Measurements from ENCODE around the gene POU2F1.

DNA sequence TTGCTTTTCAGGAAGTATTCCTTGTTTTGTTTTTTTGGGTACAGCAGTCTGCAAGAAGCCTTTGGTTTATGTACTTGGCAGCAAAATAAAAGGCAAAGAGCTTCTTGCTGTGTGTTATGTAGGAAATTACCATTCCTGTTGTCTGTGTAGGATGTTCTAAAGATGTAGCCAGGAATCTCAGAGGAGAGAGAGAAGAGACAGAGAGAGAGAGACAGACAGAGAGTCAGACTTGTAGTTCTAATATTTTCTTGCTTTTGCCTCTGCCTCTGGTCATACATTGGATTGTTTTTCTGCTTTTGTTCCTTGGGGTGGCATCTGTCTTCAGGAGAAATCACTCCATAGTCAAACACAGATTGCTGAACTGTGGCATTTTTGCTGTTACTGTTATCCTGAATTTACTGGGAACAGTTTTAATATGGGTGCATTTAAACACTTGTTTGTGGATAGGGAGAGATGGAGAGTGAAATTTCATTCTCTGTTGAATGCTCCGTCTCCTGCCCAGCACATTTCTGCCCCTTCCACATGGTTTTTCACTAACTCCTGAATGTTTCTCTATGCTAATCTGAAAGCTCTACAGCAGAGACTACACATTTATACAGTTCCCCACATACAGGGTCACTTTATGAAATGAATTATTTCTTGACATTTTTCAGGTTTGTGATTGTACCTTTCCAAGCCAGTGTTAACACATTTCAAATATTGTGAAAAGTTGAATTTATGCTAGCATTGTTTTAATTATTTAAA lies 49.8 kb downstream of the POU2F1 start:
- TF ChIP-seq, protein P1, sequence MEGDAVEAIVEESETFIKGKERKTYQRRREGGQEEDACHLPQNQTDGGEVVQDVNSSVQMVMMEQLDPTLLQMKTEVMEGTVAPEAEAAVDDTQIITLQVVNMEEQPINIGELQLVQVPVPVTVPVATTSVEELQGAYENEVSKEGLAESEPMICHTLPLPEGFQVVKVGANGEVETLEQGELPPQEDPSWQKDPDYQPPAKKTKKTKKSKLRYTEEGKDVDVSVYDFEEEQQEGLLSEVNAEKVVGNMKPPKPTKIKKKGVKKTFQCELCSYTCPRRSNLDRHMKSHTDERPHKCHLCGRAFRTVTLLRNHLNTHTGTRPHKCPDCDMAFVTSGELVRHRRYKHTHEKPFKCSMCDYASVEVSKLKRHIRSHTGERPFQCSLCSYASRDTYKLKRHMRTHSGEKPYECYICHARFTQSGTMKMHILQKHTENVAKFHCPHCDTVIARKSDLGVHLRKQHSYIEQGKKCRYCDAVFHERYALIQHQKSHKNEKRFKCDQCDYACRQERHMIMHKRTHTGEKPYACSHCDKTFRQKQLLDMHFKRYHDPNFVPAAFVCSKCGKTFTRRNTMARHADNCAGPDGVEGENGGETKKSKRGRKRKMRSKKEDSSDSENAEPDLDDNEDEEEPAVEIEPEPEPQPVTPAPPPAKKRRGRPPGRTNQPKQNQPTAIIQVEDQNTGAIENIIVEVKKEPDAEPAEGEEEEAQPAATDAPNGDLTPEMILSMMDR (IDR thresholded peaks at IDR 0.05): no peak
- no peak for TF ChIP-seq POLR2AphosphoS5 (IDR thresholded peaks at IDR 0.05)

All from stomach (tissue), 4 donors.